GM18867 (cell line): Measurements from ENCODE around the gene TRPM5.

Experiments
- ATAC-seq: cut with Tn5 transposase; IDR thresholded peaks from one replicate; pipeline ENCODE4 v1.9.1; 2021; ENCODE audit warnings: mild to moderate bottlenecking, moderate library complexity; ENCODE audit not compliant: unreplicated experiment

The TRPM5 gene

DNA sequence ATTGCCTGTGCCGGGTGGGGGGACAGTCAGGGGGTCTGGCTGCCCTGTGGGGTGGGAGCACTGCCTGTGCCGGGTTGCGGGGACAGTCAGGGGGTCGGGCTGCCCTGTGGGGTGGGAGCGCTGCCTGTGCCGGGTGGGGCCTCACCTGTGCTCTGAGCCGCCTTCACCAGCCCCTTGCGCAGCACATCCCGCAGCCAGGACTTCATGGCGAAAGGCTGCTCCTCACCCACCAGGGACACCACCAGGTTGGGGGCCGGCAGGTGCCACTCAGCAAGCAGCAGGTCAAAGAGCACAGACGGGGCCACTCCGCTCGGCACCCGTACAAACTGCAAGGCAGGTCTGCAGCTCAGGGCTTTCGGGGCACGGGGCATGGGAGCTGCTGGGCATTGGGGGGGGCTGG lies 22.3 kb downstream of the TRPM5 start:
- ATAC-seq, result no peak

GRCh38 chr11:2421226-2421994 lies 22.9 kb downstream of the TRPM5 start:
- no peak for ATAC-seq

GRCh38 chr11:2420502-2421225 lies 23.6 kb downstream of the TRPM5 start:
- peak; percentile 58 for ATAC-seq

GRCh38 chr11:2419638-2420501 lies 24.4 kb downstream of the TRPM5 start:
- no peak for ATAC-seq

GRCh38 chr11:2418693-2419360 lies 25.5 kb downstream of the TRPM5 start:
- no peak for ATAC-seq

GRCh38 chr11:2417856-2418692 lies 26.2 kb downstream of the TRPM5 start:
- ATAC-seq, result no peak

DNA sequence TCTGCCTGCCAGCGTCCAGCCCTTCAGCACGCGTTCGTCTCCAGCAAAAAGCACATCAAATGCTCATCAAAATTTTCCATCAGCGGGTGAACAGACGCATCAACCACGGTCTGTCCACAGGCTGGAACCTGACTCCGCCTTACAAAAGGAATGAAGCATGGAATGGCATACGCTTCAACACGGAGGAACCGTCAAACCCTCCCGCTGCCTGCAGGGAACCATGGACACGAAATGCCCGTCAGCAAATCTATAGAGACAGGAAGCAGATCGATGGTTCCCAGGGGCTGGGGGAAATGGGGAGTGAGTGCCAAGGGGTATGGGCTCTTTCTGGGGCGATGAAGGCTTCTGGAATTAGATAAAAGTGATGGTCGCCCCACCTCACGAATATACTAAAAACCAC lies 27.5 kb downstream of the TRPM5 start:
- no peak for ATAC-seq

DNA sequence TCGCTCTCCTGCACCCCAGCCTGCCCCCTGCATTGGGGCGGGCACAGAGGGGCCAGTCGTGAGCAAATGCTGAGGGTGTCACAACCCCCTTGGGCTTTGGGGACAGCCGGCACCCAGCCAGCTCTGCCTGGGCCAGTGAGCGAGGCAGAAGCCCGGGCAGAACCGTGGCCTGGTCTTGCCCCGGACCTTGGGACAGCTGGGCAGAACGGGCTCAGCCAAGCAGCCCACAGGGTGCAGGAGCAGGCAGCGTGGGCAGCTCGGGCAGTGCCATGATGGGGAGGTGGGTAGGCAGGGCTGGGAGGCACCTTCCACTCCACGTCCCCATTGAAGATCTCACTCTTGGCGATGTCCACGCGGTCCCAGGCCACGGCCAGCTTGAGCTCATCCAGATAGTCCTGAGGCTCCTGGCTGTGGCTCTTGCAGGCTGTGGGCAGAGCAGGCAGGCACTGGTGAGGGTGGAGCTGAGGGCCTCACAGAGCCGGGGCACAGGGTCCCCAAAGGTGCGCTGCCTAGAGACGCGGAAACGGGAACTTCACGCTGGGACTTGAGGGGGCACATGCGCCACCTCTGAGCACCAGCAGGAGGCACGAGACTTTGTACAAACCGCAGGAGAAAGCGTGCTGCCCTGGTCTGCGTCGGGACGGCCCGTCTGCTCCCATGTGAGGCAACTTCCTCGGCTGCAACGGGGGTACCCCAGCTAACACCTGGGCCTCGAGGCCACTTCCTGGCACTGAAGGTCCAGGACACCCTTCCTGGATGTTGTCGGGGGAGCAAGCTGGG lies 28.5 kb downstream of the TRPM5 start:
- no peak for ATAC-seq

DNA sequence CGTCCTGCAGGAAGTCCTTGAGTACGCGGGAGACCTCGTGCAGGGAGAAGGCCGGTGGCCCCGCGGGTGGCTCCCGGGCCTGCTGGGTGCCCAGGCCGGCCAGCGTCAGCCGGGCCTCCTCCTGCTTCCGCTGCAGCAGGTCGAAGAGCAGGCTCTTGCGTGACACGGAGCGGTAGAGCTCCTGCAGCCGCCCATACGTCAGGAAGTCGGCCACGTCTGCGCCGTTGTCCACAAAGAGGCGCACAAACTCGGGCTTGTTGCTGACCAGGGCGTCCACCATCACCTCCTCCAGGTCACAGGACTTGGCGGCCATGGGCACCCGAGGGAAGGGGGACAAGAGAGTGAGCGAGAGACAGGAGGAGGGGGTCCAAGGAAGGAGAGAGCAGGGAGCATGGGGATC lies 29.1 kb downstream of the TRPM5 start:
- ATAC-seq, result no peak

GRCh38 chr11:2414616-2415015 lies 29.7 kb downstream of the TRPM5 start:
- ATAC-seq, result no peak

- no peak for ATAC-seq
These were observed 30.4 kb downstream of the TRPM5 start for GRCh38 chr11:2413742-2414579.

DNA sequence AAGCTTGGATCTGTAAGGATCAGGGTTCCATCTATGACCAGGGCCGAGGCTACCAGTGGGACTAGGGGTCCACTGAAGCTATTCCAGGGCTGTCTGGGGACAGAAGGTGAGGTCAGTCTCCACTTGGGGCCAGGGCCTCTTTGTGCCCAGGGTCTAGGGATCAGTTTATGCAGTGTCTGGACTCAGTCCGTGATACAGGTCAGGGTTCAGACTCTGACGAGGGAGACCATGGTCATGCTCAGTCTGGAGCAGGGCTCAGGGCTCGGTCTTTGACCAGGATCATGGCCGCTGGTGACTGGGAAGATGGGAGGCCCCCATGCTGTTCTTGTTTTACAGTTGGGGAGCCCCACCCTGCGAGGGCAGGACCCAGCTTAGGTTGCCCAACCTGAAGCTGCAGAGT lies 32.0 kb downstream of the TRPM5 start:
- ATAC-seq, result no peak

DNA sequence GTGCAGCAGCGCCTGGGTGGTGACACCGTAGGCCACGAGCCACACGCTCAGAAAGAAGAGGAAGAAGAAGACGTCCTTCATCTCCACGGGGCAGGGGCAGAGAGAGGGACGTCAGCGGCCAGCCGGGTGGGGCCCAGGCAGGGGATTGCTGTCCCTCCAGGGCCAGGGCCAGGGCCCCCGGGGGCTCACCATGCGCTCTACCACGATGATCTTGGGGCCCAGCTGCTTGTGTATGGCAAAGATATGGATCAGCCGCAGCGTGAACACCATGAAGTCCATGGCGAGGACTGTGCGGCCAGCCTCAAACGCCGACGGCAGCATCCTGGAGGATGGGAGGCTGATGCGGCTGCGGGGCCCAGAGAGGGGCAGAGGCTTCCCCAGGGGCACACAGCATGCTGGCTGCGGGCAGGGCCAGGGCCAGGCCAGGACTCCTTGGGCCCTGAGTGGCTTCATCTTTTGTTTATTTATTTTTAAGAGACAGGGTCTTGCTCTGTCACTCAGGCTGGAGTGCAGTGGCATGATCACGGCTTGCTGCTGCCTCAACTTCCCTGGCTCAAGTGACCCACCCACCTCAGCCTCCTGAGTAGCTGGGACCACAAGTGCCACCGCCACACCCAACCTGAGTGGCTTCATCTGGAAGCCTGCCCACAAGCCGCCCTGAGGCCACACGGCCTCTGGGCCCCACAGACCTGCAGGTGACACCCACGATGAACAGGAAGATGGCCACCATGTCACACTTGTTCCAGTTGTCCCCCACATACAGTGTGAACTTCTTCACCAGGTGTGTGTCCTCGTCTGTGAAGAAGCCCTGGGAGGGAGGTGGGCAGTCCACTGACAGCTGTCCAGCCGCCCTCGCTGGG lies 32.6 kb downstream of the TRPM5 start:
- no peak for ATAC-seq

GRCh38 chr11:2410616-2411015 lies 33.7 kb downstream of the TRPM5 start:
- no peak for ATAC-seq

DNA sequence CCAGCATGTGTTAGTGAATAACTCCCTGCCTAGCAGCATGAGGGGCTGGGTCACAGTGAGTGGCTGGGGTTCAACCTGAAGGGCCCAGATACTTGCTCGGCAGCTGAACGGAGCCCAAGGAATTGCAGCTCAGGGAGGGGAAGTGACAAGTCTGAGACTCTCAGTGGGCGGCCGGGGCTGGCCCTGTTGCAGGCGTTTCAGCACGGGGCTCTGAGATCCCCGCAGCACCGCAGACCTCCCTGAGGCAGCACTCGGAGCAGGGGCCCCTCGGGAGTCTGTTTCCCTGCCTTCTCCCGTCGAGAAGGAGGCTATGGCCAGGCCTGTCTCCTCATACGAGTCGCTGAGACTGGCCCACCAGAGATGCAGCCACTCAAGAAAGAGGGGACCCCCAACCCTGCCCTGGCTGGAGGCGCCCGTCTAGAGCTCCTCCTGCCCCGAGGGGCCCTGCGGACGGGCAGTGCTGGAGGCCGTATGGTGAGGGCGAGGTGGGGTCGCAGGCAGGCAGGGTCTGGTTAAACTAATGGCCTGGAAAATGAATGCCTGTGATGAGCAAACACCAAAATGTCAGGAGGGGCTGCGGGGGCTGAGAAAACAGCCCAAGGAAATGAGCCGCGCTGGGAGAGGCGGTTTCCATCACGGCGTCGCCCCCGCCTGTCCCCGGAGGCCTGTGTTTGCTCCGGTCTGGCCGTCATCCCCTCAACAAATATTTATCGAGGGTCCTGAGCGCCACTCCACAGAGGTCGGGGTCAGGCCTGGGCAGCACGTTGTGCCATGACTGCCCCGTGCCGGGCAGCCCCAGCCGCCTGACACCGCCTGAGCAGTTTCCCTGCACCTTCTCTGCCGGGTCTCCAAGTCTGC lies 34.5 kb downstream of the TRPM5 start:
- no peak for ATAC-seq

DNA sequence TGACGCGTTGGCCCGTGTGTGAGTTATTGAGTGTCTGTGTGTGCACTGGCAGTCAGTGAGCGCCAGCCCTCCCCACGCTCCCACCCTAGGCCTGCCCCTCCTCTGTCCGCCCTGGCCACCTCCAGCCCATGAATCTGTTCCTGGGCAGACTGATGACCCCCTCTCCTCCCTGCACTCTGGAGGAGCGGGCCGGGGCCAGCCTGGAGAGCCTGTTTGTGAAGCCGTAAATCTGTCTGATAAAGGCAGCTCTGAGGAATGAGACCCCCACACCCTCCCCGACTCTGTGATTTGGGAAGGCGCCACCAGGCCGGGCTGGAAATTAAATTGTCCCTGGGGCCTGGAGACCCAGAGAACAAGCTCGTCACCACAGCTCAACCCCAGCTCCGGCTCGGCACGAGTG lies 35.2 kb downstream of the TRPM5 start:
- no peak for ATAC-seq

DNA sequence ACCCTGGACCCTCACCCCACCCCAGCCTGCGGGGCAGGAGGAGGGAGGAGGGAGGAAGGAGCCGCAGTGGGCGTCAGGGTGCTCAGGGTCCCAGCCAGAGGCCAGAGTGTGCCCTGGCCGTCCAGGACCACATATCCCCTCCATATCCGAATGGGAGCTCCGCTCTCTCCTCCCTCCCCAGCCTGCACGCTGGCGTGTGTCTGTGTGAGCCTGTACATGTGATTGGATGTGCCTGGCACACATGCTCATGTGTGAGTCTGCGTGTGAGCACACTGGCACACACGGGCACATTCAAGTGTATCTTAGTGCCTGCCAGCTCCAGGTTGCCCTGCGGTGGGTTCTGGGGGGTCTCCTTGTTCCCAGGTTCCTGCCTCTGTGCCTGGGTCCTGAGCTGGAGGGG lies 35.6 kb downstream of the TRPM5 start:
- ATAC-seq, result no peak
